Activated CD4-positive, alpha-beta memory T cell treated with anti-CD3 and anti-CD28 coated beads, Interleukin-2, amount 10 ng/mL, durations not matched to agents 7 days and 5 days (primary cell): ENCODE data around the gene KRR1. TPM values are rescaled to one million over a fixed set of nuclear protein-coding genes. Genes with fewer than 3 reads are reported as not detected.
A peak's percentile ranks its signal among the peaks of the same experiment; 100 is the strongest.
"Not testable (repeated sequence)": the region's sequence is repeated elsewhere in the genome, so short reads cannot be mapped to it uniquely, and the experiment has no call there.

Experiments
- CTCF ChIA-PET: fragments of 350-600 bp; sonication (Branson Sonifier 250); formaldehyde crosslinking; loops from one replicate; lab custom pipeline; 2021; ENCODE audit warnings: antibody characterized with exemption, inconsistent platforms; lab: Charles Lee
- POLR2A ChIA-PET: fragments of 350-600 bp; sonication (Branson Sonifier 250); formaldehyde crosslinking; loops from one replicate; lab custom pipeline; 2021; ENCODE audit warnings: antibody characterized with exemption; lab: Charles Lee
- DNase-seq: peaks from one replicate; pipeline ENCODE4 v3.0.0-alpha.2; 2020
- H3K27ac Mint-ChIP-seq: one replicate; pipeline ENCODE4 v1.8.0; 2021; ENCODE audit warnings: mild to moderate bottlenecking, mixed read lengths
- H3K27me3 Mint-ChIP-seq: one replicate; pipeline ENCODE4 v1.8.0; 2021; ENCODE audit warnings: mixed read lengths
- H3K36me3 Mint-ChIP-seq: one replicate; pipeline ENCODE4 v1.8.0; 2021; ENCODE audit warnings: low read depth, mixed read lengths
- H3K4me1 Mint-ChIP-seq: one replicate; pipeline ENCODE4 v1.8.0; 2021; ENCODE audit warnings: mixed read lengths
- H3K4me3 Mint-ChIP-seq: one replicate; pipeline ENCODE4 v1.8.0; 2021; ENCODE audit warnings: mild to moderate bottlenecking, mixed read lengths
- H3K9me3 Mint-ChIP-seq: one replicate; pipeline ENCODE4 v1.8.0; 2021; ENCODE audit warnings: mixed read lengths
- total RNA-seq, 2 experiments: library from RNA; stranded (reverse); gene quantifications; one replicate each; pipeline ENCODE4 v1.2.3, GENCODE V29; 2021

KRR1 gene
- total RNA-seq, 2 experiments from 2014 or later = 61.8 to 67.2 TPM

- Mint-ChIP-seq H3K4me1 (peaks cover 65% of the 10 kb centered on the region), H3K36me3 (peaks cover 44% of the 10 kb centered on the region)
- H3K27me3 Mint-ChIP-seq, H3K4me3 Mint-ChIP-seq, H3K9me3 Mint-ChIP-seq, DNase-seq, H3K27ac Mint-ChIP-seq: not testable (repeated sequence)
- ChIA-PET POLR2A (interaction anchor here (0.8 to 3.9 kb wide), 9 partner anchors 10 to 592 kb away, joined by 3 to 17 read pairs (median 5); partner anchors contain the start of genes GLIPR1L1, GLIPR1L2, KRR1 and PHLDA1), CTCF (interaction anchor here (0.7 to 7.7 kb wide), 29 partner anchors 9 to 559 kb away, joined by 3 to 65 read pairs (median 5); partner anchors contain the start of genes CAPS2, GLIPR1L1, GLIPR1L2 and KRR1)
Observed at GRCh38 chr12:75484450-75484849, 27.0 kb downstream of the KRR1 start.

- DNase-seq = no peak
- H3K27ac Mint-ChIP-seq = peak overlapping the region; percentile 18
- H3K9me3 Mint-ChIP-seq = no peaks in the 10 kb centered on the region
- CTCF ChIA-PET = interaction anchor here (0.8 to 7.7 kb wide), 11 partner anchors 9 to 554 kb away, joined by 3 to 65 read pairs (median 15); partner anchors contain the start of genes GLIPR1L1, GLIPR1L2, KRR1 and PHLDA1
- H3K4me1 Mint-ChIP-seq = peaks cover 67% of the 10 kb centered on the region
- no peaks in the 10 kb centered on the region for H3K27me3 Mint-ChIP-seq
- H3K36me3 Mint-ChIP-seq = peaks cover 37% of the 10 kb centered on the region
- POLR2A ChIA-PET = interaction anchor here (0.9 to 3.9 kb wide), 8 partner anchors 11 to 591 kb away, joined by 3 to 17 read pairs (median 5); partner anchors contain the start of genes KRR1 and PHLDA1
- H3K4me3 Mint-ChIP-seq = peak overlapping the region; percentile 87
Observed at GRCh38 chr12:75483431-75483830, 28.0 kb downstream of the KRR1 start.

GRCh38 chr12:75482646-75483045 is 28.8 kb downstream of the KRR1 start:
- Mint-ChIP-seq H3K9me3 (no peaks in the 10 kb centered on the region), H3K4me3 (peak overlapping the region; percentile 87), H3K4me1 (peaks cover 72% of the 10 kb centered on the region), H3K27ac (peak overlapping the region; percentile 75), H3K36me3 (peaks cover 36% of the 10 kb centered on the region), H3K27me3 (no peaks in the 10 kb centered on the region)
- POLR2A ChIA-PET = interaction anchor here (1.2 to 3.9 kb wide), 5 partner anchors 14 to 601 kb away, joined by 3 to 17 read pairs (median 13); partner anchors contain the start of genes KRR1, NAP1L1 and PHLDA1
- CTCF ChIA-PET = interaction anchor here (0.7 to 7.7 kb wide), 7 partner anchors 8 to 549 kb away, joined by 3 to 65 read pairs (median 5); partner anchors contain the start of genes GLIPR1L2 and PHLDA1
- no peak for DNase-seq

- CTCF ChIA-PET = interaction anchor here (1.2 to 4.4 kb wide), 4 partner anchors 25 to 550 kb away, joined by 3 to 29 read pairs (median 8); partner anchors contain the start of genes GLIPR1L1, GLIPR1L2 and PHLDA1
- DNase-seq = no peak
- peaks cover 2% of the 10 kb centered on the region for H3K27me3 Mint-ChIP-seq
- H3K4me1 Mint-ChIP-seq = peaks cover 77% of the 10 kb centered on the region
- peaks cover 31% of the 10 kb centered on the region for H3K36me3 Mint-ChIP-seq
- POLR2A ChIA-PET = interaction anchor here (0.9 to 3.9 kb wide), 9 partner anchors 8 to 602 kb away, joined by 3 to 25 read pairs (median 8); partner anchors contain the start of genes GLIPR1L1, KRR1, NAP1L1 and PHLDA1
- peak overlapping the region; percentile 98 for H3K27ac Mint-ChIP-seq
- peak overlapping the region; percentile 87 for H3K4me3 Mint-ChIP-seq
- no peaks in the 10 kb centered on the region for H3K9me3 Mint-ChIP-seq
Observed at GRCh38 chr12:75481774-75482173, 29.6 kb downstream of the KRR1 start.

GRCh38 chr12:75481013-75481705 is 30.2 kb downstream of the KRR1 start:
- H3K4me1 Mint-ChIP-seq = peaks cover 74% of the 10 kb centered on the region
- no peak for DNase-seq
- H3K36me3 Mint-ChIP-seq = peaks cover 27% of the 10 kb centered on the region
- peak overlapping the region; percentile 98 for H3K27ac Mint-ChIP-seq
- peaks cover 2% of the 10 kb centered on the region for H3K27me3 Mint-ChIP-seq
- H3K4me3 Mint-ChIP-seq = peak overlapping the region; percentile 87
- no peaks in the 10 kb centered on the region for H3K9me3 Mint-ChIP-seq
- ChIA-PET CTCF (interaction anchor here (0.7 to 4.4 kb wide), 9 partner anchors 22 to 556 kb away, joined by 3 to 29 read pairs (median 3); partner anchors contain the start of genes GLIPR1L1, GLIPR1L2 and PHLDA1), POLR2A (interaction anchor here (0.7 to 4.2 kb wide), 23 partner anchors 8 to 604 kb away, joined by 3 to 26 read pairs (median 4); partner anchors contain the start of genes GLIPR1L1, GLIPR1L2, KRR1 and NAP1L1)

- ChIA-PET POLR2A (interaction anchor here (0.7 to 4.2 kb wide), 24 partner anchors 9 to 1078 kb away, joined by 3 to 26 read pairs (median 4); partner anchors contain the start of genes GLIPR1L1, GLIPR1L2, KRR1 and NAP1L1), CTCF (interaction anchor here (0.7 to 4.4 kb wide), 11 partner anchors 23 to 556 kb away, joined by 3 to 29 read pairs (median 3); partner anchors contain the start of genes GLIPR1L1, GLIPR1L2, KRR1 and PHLDA1)
Observed at GRCh38 chr12:75480469-75480949, 30.9 kb downstream of the KRR1 start, which contains the start of gene GLIPR1. GLIPR1 (plus strand) TSS chr12:75480755; CDS start chr12:75480881, 126 bp downstream.

GRCh38 chr12:75479963-75480461 is 31.4 kb downstream of the KRR1 start:
- Mint-ChIP-seq H3K36me3 (peaks cover 25% of the 10 kb centered on the region), H3K27me3 (peaks cover 2% of the 10 kb centered on the region), H3K27ac (peak overlapping the region; percentile 98), H3K9me3 (no peaks in the 10 kb centered on the region), H3K4me3 (peak overlapping the region; percentile 87), H3K4me1 (peaks cover 68% of the 10 kb centered on the region)
- ChIA-PET CTCF (interaction anchor here (0.9 to 4.4 kb wide), 9 partner anchors 23 to 557 kb away, joined by 3 to 29 read pairs (median 3); partner anchors contain the start of genes GLIPR1L1, GLIPR1L2, KRR1 and PHLDA1), POLR2A (interaction anchor here (0.7 to 4.2 kb wide), 18 partner anchors 9 to 1079 kb away, joined by 3 to 26 read pairs (median 4); partner anchors contain the start of genes GLIPR1L1, GLIPR1L2, KRR1 and NAP1L1)
- DNase-seq = no peak

More at GRCh38 chr12:75480469-75480949, 30.9 kb downstream of the KRR1 start, which contains the start of gene GLIPR1:
- H3K27me3 Mint-ChIP-seq = peaks cover 2% of the 10 kb centered on the region
- peaks cover 71% of the 10 kb centered on the region for H3K4me1 Mint-ChIP-seq
- peak; percentile 81 for DNase-seq
- peak within 1 kb of the TSS; percentile 87 for H3K4me3 Mint-ChIP-seq
- H3K27ac Mint-ChIP-seq = peak within 1 kb of the TSS; percentile 98
- H3K36me3 Mint-ChIP-seq = peaks cover 27% of the 10 kb centered on the region
- no peaks in the 10 kb centered on the region for H3K9me3 Mint-ChIP-seq

- Mint-ChIP-seq H3K4me1 (peaks cover 52% of the 10 kb centered on the region), H3K36me3 (peaks cover 9% of the 10 kb centered on the region), H3K9me3 (no peaks in the 10 kb centered on the region), H3K4me3 (no peak overlapping the region), H3K27me3 (peaks cover 9% of the 10 kb centered on the region), H3K27ac (peak overlapping the region; percentile 98)
- CTCF ChIA-PET = interaction anchor here (1.1 to 4.4 kb wide), 2 partner anchors 10 to 87 kb away, joined by 3 to 29 read pairs; partner anchors contain the start of gene GLIPR1L2
- DNase-seq = peak; percentile 41
- POLR2A ChIA-PET = interaction anchor here (2.3 to 4.2 kb wide), 2 partner anchors 33 to 87 kb away, joined by 9 to 26 read pairs; partner anchors contain the start of genes GLIPR1L2 and KRR1
Observed at GRCh38 chr12:75478116-75478794, 33.2 kb downstream of the KRR1 start.

GRCh38 chr12:75477137-75477536 is 34.3 kb downstream of the KRR1 start:
- no peak overlapping the region for H3K27ac Mint-ChIP-seq
- no peak overlapping the region for H3K4me3 Mint-ChIP-seq
- H3K27me3 Mint-ChIP-seq = peaks cover 11% of the 10 kb centered on the region
- H3K36me3 Mint-ChIP-seq = peaks cover 8% of the 10 kb centered on the region
- CTCF ChIA-PET = interaction anchor here (0.8 kb wide), 1 partner anchor 8 kb away, joined by 3 read pairs; no protein-coding TSS in a partner anchor
- no peak for DNase-seq
- POLR2A ChIA-PET = interaction anchor here (2.3 to 4.2 kb wide), 2 partner anchors 34 to 86 kb away, joined by 9 to 26 read pairs; partner anchors contain the start of genes GLIPR1L2 and KRR1
- peaks cover 42% of the 10 kb centered on the region for H3K4me1 Mint-ChIP-seq
- H3K9me3 Mint-ChIP-seq = no peaks in the 10 kb centered on the region

GRCh38 chr12:75476071-75476470 is 35.3 kb downstream of the KRR1 start:
- Mint-ChIP-seq H3K4me3 (no peak overlapping the region), H3K9me3 (no peaks in the 10 kb centered on the region), H3K27me3 (peaks cover 11% of the 10 kb centered on the region), H3K4me1 (peaks cover 33% of the 10 kb centered on the region), H3K27ac (no peak overlapping the region), H3K36me3 (peaks cover 2% of the 10 kb centered on the region)
- ChIA-PET CTCF (interaction anchor here (2.5 kb wide), 1 partner anchor 9 kb away, joined by 11 read pairs; no protein-coding TSS in a partner anchor), POLR2A (no interaction called here)
- DNase-seq = no peak

GRCh38 chr12:75474116-75474515 is 37.3 kb downstream of the KRR1 start:
- H3K4me3 Mint-ChIP-seq = no peak overlapping the region
- peaks cover 11% of the 10 kb centered on the region for H3K27me3 Mint-ChIP-seq
- POLR2A ChIA-PET = interaction anchor here (1.0 kb wide), 1 partner anchor 38 kb away, joined by 3 read pairs; the partner anchor contains the start of gene KRR1
- DNase-seq = no peak
- no peak overlapping the region for H3K27ac Mint-ChIP-seq
- H3K9me3 Mint-ChIP-seq = no peaks in the 10 kb centered on the region
- H3K36me3 Mint-ChIP-seq = no peaks in the 10 kb centered on the region
- H3K4me1 Mint-ChIP-seq = peaks cover 19% of the 10 kb centered on the region
- CTCF ChIA-PET = interaction anchor here (0.9 to 2.5 kb wide), 3 partner anchors 9 to 83 kb away, joined by 3 to 11 read pairs (median 4); partner anchors contain the start of gene GLIPR1L2
